NCI-H2227 (cell line): Measurements from ENCODE around the gene OTULIN.

Experiments used
- DNase-seq: peaks from one replicate; lab custom pipeline; 2025; ENCODE audit not compliant: unreplicated experiment; lab: John Stamatoyannopoulos, UW

Gene OTULIN

DNA sequence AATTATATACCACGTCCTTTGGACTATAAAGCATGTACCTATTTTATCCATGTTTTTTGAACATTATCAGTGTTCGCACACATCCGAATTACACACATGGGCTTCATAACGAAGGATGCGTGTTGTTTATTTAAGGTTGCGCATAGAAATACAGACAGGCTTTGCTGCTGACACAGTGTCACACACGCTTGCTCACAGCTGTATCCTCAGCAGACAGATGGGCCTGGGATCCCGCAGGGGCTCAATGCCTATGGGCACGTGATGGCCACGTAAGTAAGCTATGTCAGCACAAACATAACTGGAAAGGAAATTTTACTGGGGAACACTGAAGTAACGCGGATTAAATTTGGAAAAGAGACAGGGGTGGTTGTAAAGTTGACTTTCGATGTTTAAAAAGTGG lies 76.6 kb downstream of the OTULIN start:
- DNase-seq, result no peak

DNA sequence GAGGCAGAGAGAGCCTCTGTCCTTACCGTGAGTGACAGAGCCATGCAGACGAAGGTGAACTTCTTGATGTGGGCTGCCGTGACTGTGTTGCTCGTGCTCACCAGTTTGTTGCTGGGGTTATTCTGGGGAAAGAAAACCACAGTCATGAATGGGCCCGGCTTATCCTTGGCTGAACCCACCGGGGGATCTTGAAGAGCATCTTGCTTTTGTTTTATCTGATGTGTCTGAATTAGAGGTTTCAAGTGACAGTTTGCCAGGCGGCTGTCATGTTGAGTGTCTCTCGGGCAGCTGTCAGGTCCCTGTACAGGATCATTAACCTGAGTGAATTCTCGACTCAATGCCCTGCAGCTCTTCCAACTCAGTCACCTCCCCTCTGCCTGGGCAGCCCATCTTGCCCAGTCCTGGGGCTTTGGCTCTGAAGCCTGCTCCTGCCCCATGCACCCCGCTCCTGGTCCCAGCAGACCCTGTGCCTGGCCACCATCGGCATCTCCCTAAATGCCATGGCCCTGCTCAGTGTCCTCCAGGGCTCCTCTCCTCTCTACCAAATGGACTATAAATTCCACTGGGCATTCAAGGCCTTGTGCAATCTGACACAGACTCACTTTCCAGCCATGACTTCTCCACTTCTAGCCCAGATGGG lies 77.4 kb downstream of the OTULIN start:
- peak; percentile 47 for DNase-seq

DNA sequence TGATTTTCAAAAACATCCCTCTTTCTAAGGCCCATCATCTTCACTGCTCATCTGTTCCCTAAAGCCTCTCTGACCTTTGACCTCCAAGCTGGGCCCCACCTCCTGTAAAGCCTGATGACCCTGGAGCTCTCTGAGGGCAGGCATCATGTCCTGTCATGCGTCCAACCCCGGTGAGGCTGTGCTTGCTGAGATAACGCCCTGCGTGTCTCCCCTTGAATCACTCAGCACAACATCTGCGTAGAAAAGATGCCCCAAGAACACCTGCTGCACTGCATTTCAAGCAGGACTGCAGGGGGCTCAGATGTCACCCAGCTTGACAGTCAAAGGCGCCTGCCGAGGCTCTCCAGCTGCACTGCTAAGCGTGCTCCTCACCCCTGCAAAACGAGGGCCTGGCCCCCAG lies 78.0 kb downstream of the OTULIN start:
- DNase-seq, result peak; percentile 12

DNA sequence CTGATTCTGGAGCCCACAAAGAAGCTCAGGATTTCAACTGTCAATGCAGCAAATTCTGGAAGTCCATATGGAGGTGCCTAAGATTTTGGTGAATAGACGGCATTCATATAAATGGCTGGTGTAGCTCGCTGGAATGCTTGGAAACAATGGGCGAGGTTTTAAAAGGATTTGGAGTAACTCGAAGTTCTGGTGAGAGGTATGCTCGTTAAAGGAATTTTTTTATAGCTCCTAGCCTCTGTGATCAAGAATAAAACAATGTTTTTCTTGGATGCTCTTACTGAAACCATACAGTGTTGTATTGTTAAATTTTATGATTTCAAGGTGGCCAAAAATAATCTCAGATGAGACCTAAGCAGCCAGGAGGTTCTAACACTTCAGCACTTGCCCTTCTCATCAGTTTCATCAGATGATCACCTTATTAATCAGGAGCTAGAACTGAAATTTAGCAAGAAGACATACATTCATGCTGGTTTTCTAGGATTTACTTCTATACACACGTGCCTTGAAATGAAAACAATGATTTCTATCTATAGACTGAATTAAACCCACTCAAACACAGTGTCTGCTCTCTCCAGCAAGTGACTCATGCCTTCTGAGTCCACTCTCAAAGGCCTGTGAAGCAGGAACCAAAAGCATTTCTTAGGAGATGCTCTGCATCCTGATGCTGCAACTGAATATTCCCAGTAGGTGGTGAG lies 79.2 kb downstream of the OTULIN start:
- no peak for DNase-seq

DNA sequence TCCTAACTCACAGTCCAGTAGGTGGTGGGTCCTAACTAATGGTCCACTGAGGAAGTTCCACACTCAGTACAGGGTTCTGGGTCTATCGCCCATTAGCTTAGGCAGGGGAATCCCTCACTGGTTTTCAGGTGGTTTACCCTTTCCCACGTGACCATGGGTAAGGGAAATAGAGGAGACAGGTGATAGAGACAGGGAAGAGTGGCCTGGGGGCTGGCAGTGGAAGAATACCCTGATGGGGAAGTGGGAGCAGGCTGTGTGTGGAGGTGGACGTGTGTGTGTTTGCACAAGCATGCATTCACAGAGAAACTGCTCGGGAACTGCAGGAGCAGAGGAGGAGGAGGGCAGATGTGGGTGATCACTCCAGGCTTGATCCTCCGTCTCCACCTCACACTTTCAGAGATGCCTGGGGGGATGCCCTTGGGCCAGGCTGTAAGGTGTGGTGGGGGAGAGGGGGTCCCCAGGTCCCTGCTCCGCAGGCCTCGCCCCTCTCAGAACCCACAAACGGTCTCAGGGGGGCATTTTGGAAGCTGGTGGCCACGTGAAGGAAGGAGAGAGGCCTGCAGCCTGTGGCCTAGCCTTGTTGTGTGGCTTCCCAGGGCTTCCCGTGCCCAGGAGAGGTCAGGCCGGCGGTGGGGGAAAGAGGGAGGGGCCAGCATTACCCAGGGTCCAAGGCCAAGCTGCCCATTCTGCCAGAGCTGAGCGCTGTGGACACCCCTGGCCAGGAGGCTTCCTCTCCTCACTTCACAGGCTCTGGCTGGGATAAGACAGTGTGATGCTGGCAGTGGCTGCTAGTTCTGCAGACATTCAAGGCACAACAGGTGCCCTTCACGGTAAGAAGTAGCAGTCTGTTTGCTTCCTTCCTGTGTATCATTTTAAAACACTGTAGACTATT lies 80.0 kb downstream of the OTULIN start:
- no peak for DNase-seq

DNA sequence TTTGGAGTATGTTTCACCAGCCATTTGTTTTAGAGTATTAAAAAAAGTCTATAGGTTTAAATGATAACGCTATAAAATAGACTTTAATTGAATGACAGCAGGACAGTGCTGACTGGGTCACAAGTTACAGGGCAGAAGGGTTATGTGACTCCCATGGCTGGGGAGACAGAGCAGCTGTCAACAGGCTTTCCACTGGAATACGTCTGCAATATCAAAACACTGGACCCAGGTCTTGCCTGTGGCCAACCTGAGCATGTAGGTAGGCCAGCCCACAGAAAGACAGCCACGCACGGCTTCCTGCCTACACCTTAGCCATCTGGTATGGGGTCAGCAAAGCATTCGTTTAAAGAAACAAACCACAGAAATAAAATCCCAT lies 80.7 kb downstream of the OTULIN start:
- no peak for DNase-seq

DNA sequence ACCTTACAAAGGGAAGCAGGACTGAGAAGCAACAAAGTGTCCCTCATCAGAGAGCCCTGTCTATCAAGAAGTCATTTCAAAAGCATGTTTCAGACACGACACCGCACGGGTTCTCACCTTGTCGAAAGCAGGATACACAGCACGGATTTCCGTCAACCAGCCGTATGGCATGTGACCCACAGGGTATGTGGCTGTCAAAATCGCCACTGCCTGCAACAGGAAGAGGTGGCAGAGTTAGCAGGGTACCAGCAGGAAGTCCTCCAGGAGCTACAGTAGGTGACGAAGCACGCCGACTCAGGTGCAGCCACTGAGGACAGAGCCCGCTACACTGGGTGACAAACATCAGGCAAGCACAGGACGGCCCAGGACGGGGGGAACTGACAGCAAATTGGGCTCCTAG lies 81.2 kb downstream of the OTULIN start:
- no peak for DNase-seq

DNA sequence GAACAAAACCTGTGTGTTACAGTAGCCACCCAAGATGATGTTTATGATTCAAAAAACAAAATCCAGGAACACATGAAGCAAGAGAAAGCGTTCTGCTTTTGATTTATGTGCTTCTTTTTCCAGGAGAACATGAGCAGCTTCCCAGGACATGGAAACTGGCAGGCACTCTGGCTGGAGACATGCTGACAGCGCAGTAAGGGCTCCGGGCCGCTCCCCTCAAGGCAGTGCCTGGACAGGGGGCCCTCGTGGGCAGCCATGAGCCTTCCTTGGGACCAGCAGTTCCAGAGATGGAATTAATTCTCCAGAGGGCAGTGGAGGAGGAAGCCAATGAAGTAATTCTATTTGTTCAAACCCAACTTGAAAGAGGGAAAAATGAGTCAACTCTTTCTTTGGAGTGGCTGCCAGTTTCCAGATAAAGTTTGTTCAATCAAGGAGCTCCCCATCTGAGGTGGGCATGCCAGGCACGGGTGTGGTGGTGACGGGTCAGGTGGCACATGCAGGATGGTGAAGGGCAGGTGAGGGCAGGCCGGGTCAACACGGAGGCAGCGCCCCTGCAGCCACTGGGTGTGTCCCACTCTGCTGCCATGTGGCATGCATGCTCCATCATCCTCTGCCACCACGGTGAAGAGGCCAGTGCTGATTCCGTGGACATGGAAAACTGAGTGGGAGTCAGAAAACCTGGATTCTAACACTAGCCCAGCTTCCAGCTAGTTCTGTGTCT lies 83.8 kb downstream of the OTULIN start:
- no peak for DNase-seq
